NK-92 treated with Interleukin-12 subunit alpha and Interleukin-12 subunit beta, amount 100 ng/mL, for 24 hours (cell line): ENCODE results near the gene SLC35E3.
"Not testable (repeated sequence)": the region's sequence is repeated elsewhere in the genome, so short reads cannot be mapped to it uniquely, and the experiment has no call there.

ENCODE experiments used
- DNase-seq: peaks from one replicate; lab custom pipeline; 2025; lab: John Stamatoyannopoulos, UW

SLC35E3 gene

GRCh38 chr12:68814490-68815231 is 68.7 kb downstream of the SLC35E3 start:
- no peak for DNase-seq

- DNase-seq: no peak
These were observed 69.4 kb downstream of the SLC35E3 start for GRCh38 chr12:68815232-68815927.

DNA sequence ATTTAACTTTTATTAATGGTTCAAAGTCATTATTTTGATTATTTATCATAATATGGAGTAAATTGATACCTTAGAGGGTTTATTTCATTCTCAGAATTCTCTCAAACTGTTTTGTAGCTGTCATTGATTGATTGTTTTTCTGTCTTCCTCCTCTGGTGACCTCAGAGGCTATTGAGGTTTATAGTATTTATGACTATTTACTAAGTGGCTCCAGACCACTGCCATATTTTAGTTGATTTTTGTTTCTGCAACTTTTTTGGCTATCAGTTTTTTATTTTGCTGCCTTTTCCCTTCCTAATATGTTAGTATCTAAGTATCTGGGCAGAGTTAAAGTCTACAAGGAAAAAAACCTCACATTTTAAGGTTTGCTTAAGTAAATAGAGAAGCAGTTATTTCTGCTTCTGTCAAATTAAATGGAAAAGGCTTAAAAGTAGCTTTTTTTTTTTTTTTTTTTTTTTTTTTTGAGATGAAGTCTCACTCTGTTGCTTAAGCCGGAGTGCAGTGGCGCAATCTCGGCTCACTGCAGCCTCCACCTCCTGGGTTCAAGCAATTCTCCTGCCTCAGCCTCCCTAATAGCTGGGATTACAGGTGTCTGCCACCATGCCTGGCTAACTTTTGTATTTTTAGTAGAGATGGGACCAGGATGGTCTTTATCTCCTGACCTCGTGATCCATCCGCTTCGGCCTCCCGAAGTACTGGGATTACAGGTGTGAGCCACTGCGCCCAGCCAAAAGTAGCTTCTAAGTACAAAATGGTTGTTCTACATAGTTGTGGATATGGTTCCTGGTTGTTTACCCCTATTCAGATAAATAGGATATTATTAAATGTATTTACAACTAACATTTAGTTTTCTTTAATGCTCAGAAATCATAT is 70.2 kb downstream of the SLC35E3 start:
- no peak for DNase-seq

DNA sequence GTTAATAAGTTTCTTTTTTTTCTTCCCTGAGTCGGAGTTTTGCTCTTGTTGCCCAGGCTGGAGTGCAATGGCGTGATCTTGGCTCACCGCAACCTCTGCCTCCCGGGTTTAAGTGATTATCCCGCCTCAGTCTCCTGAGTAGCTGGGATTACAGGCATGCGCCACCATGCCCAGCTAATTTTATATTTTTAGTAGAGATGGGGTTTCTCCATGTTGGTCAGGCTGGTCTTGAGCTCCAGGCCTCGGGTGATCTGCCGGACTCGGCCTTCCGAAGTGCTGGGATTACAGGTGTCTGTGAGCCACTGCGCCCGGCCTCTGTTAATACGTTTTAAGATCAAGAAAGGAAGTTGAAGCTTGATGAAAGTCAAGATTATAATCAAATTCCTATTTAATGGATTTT is 73.5 kb downstream of the SLC35E3 start:
- DNase-seq: not testable (repeated sequence)

DNA sequence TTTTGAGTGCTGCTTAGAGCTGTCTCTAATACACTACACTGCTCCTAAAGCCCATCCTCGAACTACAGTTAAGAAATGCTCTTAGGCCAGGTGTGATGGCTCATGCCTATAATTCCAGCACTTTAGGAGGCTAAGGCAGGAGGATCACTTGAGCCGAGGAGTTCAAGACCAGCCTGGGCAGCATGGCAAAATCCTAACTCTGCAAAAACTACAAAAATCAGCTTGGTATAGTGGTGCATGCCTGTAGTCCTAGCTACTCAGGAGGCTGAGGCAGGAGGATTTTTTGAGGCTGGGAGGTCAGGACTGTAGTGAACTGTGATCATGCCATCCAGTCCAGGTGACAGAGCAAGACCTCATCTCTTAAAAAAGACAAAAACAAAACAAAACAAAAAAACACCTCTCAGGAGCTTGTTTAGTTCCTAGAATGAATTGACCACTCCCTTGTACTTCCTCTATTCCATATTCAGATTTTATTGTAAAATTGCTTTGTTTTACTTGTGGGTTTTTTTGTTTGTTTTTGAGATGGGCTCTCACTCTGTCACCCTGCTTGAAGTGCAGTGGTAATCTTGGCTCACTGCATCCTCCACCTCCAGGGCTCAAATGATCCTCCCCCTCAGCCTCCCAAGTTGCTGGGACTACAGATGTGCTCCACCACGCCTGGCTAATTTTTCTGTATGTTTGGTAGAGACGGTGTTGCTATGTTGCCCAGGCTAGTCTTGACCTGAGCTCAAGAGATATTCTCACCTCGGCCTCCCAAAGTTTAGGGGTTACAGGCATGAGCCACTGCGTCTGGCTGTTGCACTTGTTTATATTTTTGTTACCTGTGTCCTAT is 75.6 kb downstream of the SLC35E3 start:
- DNase-seq: no peak

DNA sequence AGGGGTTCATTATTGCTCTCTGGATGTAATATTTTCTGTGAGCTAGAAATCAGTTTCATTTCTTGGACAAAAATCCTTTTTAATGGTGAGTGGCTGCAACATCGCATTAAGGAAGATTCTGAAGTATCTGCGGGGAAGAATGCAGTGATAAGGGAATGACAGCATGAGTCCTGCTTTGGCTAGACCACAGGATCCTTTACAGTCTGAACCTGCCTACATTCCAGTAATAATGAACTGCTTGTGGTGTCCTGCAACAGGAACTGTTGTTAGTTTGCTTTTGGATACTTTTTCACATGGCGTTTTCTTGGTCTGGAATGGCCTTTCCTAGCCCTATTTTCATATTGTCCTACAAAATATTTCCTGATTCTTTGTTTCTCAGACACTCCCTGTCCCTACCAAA is 77.7 kb downstream of the SLC35E3 start:
- DNase-seq: no peak

GRCh38 chr12:68824131-68824530 is 78.2 kb downstream of the SLC35E3 start:
- DNase-seq: no peak

GRCh38 chr12:68824597-68825250 is 78.7 kb downstream of the SLC35E3 start:
- no peak for DNase-seq

DNA sequence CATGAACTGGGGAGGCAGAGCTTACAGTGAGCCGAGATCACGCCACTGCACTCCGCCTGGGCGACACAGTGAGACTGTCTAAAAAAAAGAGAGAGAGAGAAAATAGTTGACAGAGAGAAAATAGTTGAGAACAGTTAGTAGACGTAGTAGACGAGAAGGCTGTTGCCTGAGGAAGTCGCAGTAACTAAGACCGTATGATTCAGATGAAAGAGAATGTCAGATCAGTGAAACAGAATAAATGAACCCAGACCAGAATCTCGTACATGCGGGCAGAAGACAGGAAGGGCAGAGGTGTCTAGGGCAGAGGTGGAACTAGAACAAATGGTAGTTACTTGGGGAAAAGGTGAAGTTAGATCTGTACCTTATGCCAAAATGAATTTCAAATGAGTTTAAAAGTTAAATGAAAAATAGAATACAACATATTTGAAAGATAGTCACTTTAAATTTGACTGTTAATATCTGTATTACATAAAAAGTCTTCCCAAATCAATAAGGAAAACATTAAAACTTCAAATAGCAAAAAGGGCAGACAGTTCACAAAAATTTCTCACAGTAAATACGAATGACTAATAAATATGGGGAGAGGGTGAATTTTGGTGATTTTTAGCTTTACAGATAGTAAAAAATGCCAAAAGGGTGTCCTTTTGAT is 79.7 kb downstream of the SLC35E3 start:
- DNase-seq: no peak

DNA sequence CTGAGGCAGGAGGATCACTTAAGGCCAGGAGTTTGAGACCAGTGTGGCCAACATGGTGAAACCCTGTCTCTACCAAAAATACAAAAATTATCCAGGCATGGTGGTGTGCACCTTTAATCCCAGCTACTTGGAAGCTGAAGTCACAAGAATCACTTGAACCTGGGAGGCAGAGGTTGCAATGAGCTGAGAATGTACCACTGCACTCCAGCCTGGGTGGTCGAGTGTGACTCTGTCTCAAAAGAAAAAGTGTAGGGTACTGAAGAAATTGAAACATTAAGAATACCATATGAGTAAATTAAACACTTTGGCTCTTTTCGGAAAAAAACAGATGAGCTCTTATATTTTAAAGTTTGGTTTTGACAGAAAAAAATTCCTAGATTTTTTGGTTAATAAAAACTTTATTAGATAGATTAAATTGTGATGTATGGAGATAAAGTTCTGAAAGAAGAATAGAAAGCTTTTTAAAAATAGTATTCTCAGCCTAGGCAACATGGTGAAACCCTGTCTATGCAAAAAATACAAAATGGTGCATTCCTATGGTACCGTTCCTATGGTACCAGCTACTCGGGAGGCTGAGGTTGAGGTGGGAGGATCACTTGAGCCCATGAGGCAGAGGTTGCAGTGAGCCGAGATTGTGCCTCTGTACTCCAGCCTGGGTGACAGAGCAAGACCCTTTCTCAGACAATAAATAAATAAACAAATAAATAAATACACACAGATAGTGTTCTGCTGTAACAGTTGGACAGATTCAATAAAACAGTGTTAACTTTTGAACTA is 82.1 kb downstream of the SLC35E3 start:
- no peak for DNase-seq

DNA sequence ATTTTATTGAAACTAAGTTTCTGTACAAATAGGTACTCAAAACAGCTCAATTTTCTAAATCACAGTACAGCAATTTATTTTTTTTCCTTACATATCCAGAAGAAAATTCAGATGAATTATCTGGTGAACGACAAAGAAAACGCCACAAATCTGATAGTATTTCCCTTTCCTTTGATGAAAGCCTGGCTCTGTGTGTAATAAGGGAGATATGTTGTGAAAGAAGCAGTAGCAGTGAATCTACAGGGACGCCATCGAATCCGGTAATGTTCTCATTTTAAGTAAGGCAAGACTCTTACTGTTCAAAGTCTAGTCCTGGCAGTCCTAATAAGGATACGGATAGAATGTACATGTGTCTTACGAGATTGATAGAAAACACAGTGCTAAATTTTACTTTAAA is 82.7 kb downstream of the SLC35E3 start:
- DNase-seq: no peak
